AG04450 (cell line): ENCODE data around the gene LITAF. TPM values are rescaled to one million over a fixed set of nuclear protein-coding genes. Genes with fewer than 3 reads are reported as not detected.
"Not testable (repeated sequence)": the region's sequence is repeated elsewhere in the genome, so short reads cannot be mapped to it uniquely, and the experiment has no call there.

Experiments
- CTCF ChIA-PET: fragments of 300-600, 350-600 bp; formaldehyde crosslinking; extraction: SDS; loops from one replicate; lab custom pipeline; 2022; ENCODE audit warnings: antibody characterized with exemption, inconsistent platforms; lab: Charles Lee
- POLR2A ChIA-PET: fragments of 350-600 bp; formaldehyde crosslinking; extraction: SDS; loops from one replicate; lab custom pipeline; 2021; ENCODE audit warnings: antibody characterized with exemption, inconsistent platforms; lab: Yijun Ruan, JAX
- DNase-seq: peaks from one replicate; pipeline ENCODE4 v3.0.0-alpha.2; 2011; ENCODE audit warnings: low read depth, low spot score
- H3K27ac ChIP-seq: one replicate; pipeline ENCODE4 v1.5.1; 2012; ENCODE audit warnings: low read depth, low read length, control low read depth
- H3K27me3 ChIP-seq: one replicate; pipeline ENCODE4 v1.6.0; 2012; ENCODE audit warnings: low read length; ENCODE audit not compliant: control insufficient read depth, insufficient read depth
- H3K4me3 ChIP-seq: 2 replicates; pipeline ENCODE4 v1.5.1; 2011; ENCODE audit warnings: mild to moderate bottlenecking, low read depth, low read length, control low read depth
- H3K9me3 ChIP-seq: 2 replicates; pipeline ENCODE4 v1.5.1; 2012; ENCODE audit warnings: low read length; ENCODE audit not compliant: control insufficient read depth, insufficient read depth
- CTCF ChIP-seq: IDR thresholded peaks from 2 replicates; pipeline ENCODE4 v1.5.1; 2011; ENCODE audit warnings: low read depth, low read length, control low read depth, inconsistent platforms
- polyA plus RNA-seq: library from polyadenylated mRNA; depleted of rRNA; stranded (reverse); fragments of >200 nt; gene quantifications from 2 replicates; pipeline ENCODE4 v1.2.3, GENCODE V29; 2011

Gene LITAF
- polyA plus RNA-seq, 1 experiment = 190 TPM

- H3K27me3 ChIP-seq = no peaks in the 10 kb centered on the region
- DNase-seq = no peak
- no peak overlapping the region for H3K4me3 ChIP-seq
- no peaks in the 10 kb centered on the region for H3K9me3 ChIP-seq
- ChIA-PET POLR2A (no interaction called here), CTCF (no interaction called here)
- H3K27ac ChIP-seq = no peak overlapping the region
- no peak for TF ChIP-seq CTCF
Observed at GRCh38 chr16:11580451-11581086, 6.2 kb downstream of the LITAF start.

GRCh38 chr16:11577290-11577660 lies 9.4 kb downstream of the LITAF start:
- H3K9me3 ChIP-seq, DNase-seq, H3K4me3 ChIP-seq, H3K27ac ChIP-seq, POLR2A ChIA-PET, H3K27me3 ChIP-seq: not testable (repeated sequence)
- CTCF ChIA-PET = interaction anchor here (2.5 kb wide), 1 partner anchor 45 kb away, joined by 8 read pairs; no protein-coding TSS in a partner anchor

GRCh38 chr16:11576427-11577289 lies 10.1 kb downstream of the LITAF start:
- CTCF ChIA-PET = interaction anchor here (1.1 to 2.5 kb wide), 2 partner anchors 44 to 171 kb away, joined by 4 to 8 read pairs; no protein-coding TSS in a partner anchor
- H3K9me3 ChIP-seq = no peaks in the 10 kb centered on the region
- no peak overlapping the region for H3K27ac ChIP-seq
- no peak for DNase-seq
- H3K27me3 ChIP-seq = no peaks in the 10 kb centered on the region
- POLR2A ChIA-PET = no interaction called here
- no peak overlapping the region for H3K4me3 ChIP-seq
- TF ChIP-seq CTCF = no peak

GRCh38 chr16:11575223-11575589 lies 11.5 kb downstream of the LITAF start:
- ChIA-PET CTCF (interaction anchor here (1.1 to 2.5 kb wide), 2 partner anchors 43 to 169 kb away, joined by 4 to 8 read pairs; no protein-coding TSS in a partner anchor), POLR2A (no interaction called here)
- no peak for TF ChIP-seq CTCF
- Histone ChIP-seq H3K27ac (no peak overlapping the region), H3K27me3 (no peaks in the 10 kb centered on the region), H3K4me3 (no peak overlapping the region), H3K9me3 (no peaks in the 10 kb centered on the region)
- DNase-seq = no peak

DNA sequence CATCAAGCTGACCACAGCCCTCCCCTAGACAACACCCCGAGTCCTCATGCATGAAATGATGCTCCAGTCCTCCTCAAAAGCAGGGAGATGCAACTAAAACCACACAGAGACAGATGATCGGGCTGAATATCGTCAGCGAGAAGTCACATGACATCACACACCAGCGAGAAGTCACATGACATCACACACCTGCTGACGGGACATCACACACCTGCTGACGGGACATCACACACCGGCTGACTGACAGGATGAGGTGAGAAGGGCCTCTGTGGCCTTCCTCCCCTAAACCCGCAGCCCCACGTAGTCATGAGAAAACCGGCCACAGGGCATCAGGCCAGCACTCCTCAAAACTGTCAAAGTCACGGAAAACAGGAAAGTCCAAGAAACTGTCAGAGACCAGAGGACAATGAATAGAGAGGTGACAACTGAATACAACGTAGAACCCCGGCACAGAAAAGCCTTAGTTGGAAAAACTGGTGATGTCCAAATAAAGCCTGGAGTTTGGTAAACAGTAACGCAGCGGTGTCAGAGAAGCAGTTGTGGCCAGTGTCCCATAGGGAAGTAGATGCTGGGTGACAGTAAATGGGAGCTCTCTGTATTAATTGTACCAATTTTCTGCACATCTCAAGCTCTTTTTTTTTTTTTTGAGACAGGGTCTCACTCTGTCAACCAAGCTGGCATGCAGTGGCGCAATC lies 14.3 kb downstream of the LITAF start:
- Histone ChIP-seq H3K9me3 (no peaks in the 10 kb centered on the region), H3K4me3 (no peak overlapping the region), H3K27ac (no peak overlapping the region), H3K27me3 (no peaks in the 10 kb centered on the region)
- POLR2A ChIA-PET = no interaction called here
- no peak for DNase-seq
- CTCF ChIA-PET = no interaction called here
- TF ChIP-seq CTCF = no peak
